HK-2 (cell line): ENCODE results near the gene ACACB.

Experiments
- DNase-seq: peaks from one replicate; pipeline ENCODE4 v3.0.0-alpha.2; 2018; ENCODE audit not compliant: unreplicated experiment

ACACB gene

DNA sequence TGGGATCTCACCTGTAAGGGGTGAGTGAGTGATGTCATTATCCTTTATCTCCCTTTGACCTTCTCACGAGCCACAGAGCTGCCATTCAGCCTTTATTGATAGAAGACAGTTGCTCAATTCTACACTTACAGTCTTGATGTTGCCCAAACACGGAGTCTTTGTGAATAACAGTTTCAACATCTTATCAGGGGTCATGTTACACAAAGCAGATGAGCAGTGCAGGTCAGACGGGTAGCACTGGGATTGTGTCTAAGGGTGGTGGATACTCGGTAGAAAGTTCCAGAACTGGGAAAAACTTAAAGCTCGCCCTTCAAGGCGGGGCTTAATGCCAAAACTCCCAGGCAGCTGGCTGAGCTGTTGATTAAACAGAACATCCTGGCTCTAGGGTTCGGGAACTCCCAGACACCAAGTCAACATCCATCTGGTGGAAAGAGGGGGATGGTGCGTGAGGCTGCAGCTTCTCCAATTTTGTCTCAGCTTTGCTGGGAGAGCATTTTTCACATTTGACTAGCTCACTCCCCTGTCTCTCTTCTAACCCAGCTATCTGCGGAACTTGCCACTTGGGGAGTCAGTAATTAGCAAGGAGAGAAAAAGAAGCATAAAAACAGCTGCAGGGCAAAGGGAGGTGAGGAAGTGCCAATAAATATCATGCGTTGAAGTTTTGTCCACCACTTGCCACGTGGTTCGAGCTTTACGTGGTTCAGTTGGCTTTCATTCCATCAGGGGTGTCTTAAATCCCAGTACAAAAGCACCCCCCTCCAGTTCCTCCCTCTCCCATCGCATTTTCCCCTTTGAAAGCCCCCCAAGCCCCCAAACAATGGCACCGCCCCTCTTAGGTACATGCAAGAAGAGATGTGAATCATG is 161.7 kb downstream of the ACACB start:
- peak; percentile 35 for DNase-seq

DNA sequence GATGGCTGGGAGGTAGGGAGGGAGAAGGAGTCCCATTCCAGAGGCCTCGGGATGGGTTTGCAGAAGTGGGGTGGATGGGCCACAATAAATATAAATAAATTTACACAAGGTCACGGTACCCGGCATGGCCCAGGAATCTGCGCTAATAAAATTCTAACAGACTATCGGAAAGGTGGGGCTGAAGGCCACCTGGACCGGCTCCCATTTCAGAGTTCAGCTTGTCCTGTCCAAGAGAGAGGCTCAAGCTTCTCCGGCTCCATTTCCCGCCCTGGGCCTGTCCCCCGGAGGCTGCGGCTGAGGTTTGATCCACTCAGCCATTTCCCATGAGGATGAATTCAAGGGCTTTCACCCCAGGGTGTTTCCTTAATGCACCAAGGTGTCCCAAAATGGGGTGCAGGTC is 162.5 kb downstream of the ACACB start:
- no peak for DNase-seq

DNA sequence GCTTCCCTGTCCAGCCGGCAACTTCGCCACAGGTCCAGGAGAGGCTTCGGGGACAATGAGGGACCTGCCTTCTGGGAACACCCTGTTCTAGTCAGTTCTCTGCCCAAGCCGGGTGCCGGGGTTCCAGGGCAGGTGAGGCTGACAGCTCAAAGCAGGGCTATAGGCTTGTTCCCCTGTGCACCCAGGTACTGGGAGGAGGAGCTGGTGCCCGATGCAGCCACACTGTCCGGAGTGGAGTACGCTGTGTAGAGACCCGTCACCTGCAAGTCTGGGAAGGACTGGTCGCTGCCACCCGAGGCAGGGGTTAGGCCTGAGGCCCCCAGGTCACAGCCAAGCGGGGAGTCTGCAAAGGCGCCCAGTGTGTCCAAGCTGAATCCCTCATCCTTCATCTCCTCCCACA is 163.1 kb downstream of the ACACB start:
- DNase-seq = no peak

DNA sequence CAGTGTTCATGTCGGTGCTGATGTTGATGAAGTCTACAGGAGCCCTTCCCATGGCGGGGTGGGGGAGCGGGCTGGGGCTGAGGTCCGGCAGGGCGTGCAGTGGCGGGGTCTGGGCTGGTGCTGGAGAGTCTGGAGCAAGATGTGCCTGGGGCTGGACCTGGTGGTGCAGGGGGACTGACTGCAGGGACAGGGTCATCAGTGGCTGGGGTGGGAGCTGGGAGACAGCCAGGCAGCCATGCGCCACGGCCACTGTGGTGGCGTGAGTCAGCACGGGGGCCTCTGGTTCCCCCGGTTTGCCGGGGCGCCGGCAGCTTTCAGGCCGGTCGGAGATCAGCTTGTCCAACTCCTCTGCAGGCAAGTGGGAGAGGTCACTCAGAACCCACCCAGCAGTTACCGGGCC is 165.1 kb downstream of the ACACB start:
- DNase-seq = no peak

DNA sequence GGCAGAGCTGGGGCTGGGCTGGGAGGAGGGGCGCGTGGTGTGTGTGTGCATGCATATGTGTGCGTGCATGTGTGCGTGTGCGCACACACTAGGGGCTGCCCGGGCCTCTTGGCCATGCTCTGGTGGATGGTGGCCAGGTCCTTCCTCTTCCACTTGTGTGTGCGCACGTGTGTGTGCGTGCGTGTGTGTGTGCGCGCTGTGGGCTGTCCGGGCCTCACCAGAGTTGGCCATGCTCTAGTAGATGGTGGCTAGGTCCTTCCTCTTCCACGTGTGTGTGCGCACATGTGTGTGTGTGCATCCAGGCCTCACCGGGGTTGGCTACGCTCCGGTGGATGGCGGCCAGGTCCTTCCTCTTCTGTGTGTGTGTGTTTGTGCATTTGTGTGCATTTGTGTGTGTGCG is 168.0 kb downstream of the ACACB start:
- no peak for DNase-seq

DNA sequence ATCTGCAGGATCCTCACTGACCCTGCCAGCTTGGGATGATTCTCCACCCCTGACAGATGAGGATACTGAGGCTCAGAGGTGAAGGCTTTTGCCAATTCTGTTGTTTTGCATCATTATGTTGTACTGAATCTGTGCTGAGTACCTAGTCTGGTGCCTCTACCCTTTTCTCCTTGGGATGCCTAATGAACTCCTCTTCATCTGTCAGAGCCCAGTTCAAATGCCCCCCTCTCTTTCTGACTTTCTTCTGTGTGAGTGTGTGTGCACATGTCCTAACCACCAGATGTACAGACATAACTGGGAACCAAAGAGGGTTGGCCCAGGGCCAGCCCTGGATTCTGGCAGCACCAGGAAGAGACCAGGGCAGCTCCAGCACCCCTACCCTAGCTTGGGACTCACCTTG is 169.9 kb downstream of the ACACB start:
- no peak for DNase-seq

DNA sequence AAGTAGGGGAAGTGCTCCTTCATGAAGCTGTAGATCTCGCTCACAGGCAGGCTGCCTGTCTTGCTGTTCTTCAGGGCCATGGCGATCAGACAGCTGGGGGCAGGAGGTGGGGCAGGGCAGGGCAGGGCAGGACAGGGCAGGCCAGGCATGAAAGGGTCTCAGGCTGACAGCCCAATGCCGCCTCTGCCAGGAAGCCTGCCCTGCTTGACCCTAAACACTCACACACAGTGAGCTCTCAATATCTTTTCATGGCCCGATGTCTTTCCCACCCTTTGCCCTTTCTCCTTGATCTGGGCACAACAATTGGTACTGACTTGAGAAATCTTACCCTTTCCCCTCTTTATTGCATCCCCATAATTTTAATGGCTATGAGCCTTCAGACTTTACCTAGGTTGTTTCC is 170.3 kb downstream of the ACACB start:
- no peak for DNase-seq

DNA sequence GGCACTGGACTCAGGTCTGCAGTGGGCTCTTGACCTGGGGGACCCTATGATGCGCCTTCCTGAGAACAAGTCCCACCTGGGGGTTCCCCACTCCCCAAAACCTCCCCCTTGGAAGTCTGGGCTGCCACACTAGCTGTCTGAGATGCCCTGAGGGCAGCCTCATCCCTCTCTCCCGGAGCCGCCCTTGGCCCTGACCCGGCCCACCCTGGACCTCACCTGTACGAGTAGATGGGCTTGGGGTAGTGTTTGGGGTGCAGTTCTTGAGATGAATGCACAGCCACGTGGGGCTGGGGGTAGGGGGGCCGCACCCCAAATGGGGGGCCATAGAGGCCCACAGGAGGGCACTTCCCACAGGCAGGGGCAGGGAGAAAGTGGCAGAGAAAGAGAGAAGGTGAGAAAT is 170.8 kb downstream of the ACACB start:
- no peak for DNase-seq

DNA sequence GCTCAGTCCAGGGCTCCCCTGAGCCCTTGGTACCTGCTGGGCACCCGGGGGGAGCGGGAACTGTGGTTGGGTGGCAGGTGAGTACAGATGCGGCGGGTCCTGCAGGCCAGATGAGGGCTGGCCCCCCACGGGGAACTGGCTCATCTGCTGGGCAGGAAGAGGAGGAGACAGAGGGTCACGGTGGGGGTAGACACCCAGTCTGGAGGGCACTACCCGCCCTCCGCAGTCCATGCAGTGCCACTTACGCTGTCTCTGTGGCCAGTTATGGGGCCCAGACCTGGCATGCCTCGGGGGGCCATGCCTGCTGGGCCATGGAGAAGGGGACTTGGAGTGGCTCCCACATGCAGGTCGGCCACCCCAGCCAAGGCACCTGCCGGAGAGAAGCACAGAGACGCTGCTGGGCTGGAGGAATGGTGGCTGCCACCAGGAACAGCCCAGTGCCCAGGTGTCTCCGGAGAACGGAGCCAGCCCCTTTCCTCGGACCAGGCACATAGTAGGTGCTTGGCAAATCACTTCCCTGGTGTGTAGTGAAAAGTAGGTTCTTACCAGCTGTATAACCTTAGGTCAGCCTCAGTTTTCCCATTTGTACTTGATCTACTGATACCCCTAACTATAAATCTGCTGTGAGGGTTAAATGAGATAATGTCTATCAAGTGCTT is 171.6 kb downstream of the ACACB start:
- no peak for DNase-seq

DNA sequence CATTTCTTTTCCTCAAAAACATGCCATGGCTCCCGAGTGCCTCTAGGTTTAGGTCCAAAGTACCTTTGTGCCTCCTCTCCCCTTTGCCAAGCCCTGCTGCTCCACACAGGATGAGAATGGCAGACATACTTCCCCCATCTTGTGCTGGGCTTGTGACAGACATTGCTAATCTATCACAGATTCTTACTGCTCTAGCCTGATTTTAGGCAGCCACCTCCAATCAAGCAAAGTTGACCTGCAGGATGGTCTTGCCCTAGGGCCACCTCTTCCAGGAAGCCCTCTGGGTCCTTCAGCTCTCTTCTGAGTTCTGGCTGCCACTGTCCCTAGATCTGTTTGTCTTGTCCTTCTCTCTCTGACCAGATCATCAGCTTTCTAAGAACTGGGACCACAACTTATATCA is 172.2 kb downstream of the ACACB start:
- DNase-seq = no peak

DNA sequence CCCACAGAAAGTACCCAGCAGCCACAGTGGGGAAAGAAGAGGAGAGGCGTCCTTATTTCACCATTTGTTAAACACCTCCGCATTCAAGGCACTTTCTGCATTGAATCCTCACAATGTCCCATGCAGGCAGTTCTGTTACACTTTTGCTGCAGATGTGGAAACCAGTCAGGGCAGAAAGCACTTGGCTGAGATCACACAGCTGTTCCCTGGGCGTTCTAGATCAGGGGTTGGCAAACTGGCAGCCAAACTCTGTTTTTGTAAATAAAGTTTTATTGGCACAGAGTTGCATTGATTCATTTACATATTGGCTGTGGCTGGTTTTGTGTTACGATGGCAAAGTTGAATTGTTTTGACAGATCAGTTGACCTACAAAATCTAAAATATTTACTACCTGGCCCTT is 172.6 kb downstream of the ACACB start:
- DNase-seq = no peak

DNA sequence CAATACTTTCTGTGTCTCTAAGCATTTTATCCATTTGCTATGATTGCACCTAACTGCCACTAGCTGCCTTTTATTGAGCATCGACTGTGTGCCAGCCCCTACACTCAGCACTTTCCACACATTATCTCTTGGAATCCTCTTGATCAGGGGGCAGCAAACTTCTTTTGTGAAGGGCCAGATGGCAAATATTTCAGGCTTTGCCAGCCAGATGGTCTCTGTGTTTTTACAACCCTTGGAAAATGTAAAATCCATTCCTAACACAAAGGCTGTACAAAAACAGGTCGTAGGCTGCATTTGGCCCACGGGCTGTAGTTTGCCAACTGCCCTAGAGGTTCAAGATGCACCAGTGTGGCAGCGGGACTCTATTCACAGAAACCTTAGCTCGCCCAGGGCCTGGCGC is 173.2 kb downstream of the ACACB start:
- no peak for DNase-seq

DNA sequence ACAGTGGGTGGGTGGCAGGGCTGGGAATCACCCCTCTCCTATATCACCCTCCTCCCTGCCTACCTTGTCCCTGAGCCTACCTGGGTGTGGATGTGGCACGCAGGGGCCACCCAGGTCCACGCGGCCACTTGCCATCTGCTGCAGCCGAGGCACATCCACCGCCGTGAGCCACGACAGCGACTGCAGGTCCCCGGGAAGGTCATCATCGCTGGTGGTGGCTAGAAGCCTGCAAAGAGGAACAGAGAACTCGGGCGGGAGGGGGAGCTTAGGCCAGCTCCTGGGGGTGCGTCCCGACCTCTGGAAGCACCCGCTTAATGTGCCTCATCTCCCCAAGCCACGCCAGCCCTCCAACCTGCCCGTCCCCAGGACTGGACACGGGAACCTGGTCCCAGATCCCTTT is 173.7 kb downstream of the ACACB start:
- no peak for DNase-seq

DNA sequence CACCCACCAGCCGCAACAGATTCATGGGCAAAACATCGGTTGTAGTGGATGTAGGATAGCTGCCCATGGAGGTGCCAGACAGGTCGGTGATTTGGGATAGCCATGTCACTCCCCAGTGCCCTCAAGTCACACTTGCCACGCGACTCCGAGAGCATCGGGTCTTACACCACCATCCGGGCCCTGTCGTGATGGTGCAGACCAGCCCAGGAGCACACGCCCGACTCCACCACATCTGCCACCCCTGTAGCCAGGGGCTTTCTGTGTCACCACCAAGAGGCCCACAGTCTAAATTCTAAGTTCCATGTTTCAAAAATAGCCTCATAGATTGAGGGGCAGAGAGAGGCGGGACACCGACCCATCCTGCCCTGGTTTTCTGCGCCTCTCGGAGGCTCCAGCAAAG is 174.7 kb downstream of the ACACB start:
- DNase-seq = no peak

DNA sequence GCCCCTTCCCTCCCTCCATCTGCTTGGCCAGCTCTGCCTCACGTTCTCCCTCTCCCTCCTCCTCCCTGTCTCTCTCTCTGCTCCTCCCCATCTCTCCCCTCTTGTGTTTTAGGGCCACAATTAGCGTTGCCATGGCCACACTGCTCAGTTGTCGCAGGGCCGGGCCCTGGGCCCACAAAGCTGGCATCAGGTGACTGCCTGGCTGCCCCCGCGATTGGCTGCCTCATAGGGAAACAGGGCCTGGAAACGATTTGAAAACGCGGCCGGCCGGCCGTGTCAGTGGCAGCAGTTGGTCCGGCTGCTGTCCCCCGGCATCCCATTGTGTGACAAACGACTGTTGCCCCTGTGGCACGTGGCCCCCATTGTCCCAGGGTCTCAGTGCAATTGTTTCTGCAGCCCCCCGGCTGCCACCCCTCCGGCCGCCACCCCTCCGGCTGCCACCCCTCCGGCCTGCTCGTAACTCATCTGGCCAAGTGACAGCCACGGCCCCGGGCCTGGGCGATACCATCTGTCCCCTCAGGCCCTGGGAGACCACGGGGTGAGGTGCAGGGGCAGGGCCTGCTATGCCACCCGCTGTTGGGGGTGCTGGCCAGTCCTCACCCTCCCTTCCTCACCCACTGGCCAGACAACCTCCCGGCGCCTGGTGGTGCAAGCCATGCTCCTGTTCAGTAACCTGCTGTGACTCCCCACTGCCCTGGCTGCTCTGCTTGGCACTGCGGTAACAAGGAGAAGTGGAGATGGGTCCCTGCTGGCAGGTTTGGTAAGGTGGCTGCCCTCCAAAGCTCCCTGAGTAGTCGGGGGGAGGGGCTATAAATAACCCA is 175.3 kb downstream of the ACACB start:
- no peak for DNase-seq

DNA sequence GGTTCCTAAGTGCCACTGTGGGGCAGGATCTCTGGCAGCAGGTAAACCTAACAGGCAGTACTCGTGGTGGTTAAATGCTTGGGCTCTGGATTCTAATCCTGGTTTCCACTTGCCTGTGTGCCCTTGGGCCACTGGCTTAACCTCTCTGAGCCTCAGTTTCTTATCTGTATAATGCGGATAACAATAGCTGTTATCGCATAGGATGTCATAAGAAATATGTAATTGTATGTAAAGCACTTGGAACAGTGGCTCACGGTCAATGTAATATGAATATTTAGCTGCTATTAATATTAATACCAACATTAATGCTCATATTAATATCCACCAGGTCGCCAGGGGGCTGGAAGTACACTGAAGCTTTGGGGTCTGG is 175.9 kb downstream of the ACACB start:
- no peak for DNase-seq

DNA sequence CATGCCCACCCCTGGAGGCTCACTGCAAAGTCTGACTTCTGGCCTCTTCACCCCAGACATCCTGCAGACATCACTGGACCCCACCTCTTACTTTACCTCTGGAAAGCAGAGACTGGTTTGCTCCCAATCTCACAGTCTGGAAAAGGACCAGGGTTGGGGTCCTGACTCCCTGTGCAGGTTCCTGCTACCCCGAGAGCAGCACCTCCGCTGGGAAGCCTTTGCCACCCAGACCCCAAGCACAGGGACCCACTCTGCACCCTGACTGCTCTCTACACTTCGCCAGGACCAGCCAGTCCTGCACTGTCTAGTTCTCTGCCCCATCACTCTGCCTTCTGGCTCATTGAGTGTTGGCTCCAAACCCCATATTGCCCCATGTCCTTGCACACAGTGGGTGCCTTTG is 176.7 kb downstream of the ACACB start:
- DNase-seq = no peak

DNA sequence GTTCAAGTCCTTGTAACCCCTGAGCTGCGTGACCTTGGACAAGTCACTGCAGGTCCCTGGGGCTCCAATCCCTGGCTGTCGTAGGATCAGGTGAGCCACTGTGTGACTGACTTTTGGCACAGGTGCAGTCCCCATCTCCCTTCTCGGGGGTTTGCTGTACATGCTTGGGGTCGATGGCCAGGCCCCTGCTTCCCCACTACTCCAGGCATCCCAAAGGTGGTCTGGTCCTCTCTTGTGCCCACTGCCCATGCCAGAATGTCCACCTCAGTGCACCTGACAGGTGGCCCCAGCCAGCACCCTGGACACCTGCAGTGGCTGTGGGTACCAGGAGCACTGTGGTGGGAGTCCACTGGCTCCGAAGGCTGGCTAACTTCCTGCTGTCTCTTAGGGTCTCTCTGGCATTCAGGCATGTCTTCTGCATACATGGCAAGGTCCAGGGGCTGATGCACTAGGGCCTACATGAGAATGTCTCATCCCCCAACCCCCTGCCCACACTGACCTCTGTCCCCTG is 178.0 kb downstream of the ACACB start:
- no peak for DNase-seq

DNA sequence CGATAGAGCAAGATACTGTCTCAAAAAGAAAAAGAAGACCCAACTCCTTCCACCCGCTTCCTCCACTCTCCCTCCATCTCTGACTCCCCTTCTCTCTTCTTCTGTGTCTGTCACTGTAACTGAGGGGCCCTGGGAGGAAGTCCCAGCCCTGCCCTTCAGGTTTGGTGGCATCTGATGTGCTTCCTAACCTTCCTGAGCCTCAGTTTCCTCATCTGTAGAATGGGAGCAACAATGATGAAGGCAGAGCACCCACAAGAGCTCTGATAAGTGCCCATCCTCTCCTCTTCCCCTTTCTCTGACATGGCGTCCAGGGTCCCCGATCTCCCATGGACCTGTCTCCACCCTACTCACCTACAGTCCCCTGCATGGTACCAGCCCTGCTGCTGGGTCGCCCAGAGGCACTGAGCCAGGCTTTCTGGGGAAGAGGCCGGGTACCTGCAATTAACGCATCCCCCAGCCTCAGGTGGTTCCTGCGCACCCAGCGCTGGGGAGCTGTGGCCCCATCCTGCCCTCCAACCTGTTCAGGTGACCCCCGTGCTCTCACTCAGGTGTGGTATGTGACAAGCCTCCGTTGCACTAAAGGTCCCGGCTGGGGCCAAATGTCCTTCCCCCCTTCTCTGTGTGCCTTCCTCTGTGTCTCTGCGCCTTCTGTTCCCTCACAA is 179.5 kb downstream of the ACACB start:
- DNase-seq = no peak

DNA sequence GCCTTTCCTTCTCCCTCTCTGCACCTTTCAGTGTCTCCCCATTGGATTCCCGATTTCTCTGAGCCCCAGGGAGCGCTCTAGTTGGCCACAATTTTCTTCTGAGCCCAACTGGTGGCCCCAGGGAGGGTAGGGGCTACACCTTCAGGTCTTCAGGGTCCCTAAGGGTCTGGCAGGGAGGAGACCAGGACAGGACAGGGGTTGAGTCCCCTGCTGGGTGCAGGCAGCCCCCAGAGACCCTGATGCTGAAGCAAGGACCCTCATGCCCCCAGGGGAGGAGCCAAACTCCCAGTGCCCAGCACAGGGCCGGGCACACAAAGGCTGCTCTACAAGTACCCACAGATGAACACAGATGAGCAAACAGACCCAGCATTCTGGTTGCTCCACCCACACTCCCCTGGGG is 180.0 kb downstream of the ACACB start:
- DNase-seq = no peak

DNA sequence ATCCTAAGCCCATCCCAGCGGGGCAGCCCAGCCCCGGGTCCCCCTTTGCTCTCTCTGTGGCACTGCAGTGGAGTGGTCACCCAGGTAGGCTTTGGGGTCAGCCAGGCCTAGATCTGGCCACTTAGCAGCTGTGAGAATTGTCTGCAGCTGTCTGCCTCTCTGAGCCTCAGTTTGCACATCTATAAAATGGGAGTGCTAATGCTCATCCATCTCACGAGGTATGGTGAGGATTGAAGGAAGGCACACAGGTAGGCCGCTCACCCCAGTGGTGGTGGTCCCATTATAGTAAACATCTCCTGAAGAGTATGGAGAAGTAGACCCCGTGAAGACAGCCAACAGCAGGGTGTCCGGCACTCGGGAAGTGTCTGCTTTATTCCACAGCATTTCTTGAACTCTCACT is 183.5 kb downstream of the ACACB start:
- DNase-seq = no peak

DNA sequence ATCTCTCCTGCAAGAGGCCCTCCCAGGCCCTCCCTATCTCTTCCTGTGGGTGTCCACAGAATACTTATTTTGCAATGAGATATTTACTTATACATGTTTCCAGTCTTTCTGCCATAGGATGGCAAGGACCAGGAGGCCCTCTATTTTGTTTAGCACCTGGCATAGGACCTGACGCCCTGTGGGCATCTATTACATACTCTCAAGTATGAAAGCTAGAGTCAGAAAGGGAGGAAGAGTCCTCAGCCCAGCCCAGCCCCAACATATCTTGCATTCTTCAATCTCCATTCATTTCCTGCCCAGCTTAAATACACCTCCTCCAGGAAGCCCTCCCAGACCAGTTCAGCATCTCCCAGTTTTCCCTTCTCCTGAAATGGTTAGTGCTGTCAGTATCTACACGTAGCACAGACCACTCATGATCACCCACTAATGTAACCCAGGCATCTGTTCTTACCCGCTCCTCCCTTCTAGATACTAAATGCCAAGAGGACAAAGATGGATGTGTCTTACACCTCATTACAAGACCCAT is 185.3 kb downstream of the ACACB start:
- no peak for DNase-seq
